Measurements from ENCODE around the gene NAALADL1.

DNA sequence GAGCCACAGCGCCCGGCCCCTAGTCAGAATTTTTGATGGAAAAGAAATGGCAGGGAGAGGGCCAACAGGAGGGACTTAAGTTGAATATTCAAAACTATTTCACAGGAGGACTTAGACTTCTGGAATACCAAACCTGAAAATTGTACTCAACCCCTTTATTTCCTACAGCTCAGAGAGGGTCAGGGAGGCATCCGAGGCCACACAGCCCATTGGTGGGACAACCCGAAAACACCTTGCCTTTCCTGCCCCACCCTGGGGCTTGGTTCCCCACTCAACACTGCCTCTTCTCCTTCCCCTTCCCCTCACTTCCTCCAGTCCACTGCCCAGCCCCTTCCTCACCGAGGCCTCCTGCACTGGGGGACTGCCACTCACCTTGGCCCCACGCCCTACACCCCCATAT, 1.4 kb downstream of the NAALADL1 start:
- TF ChIP-seq SP1 (IDR thresholded peaks at IDR 0.05) = no peak
- TF ChIP-seq BHLHE40 (IDR thresholded peaks at IDR 0.05; ENCODE audit: borderline replicate concordance) = no peak
- TF ChIP-seq SUZ12 (IDR thresholded peaks at IDR 0.05) = no peak
- no peak for TF ChIP-seq TARDBP (IDR thresholded peaks at IDR 0.05)
- no peak for TF ChIP-seq FOXM1 (IDR thresholded peaks at IDR 0.05; ENCODE audit: borderline replicate concordance)
- TF ChIP-seq NFRKB (IDR thresholded peaks at IDR 0.05) = no peak
- TF ChIP-seq FOXK2 (IDR thresholded peaks at IDR 0.05) = no peak
